D721Med (cell line): ENCODE data around the gene ZP2.
"Not testable (repeated sequence)": the region's sequence is repeated elsewhere in the genome, so short reads cannot be mapped to it uniquely, and the experiment has no call there.

Source experiments
- DNase-seq: peaks from one replicate; pipeline ENCODE4 v3.0.0; 2011; ENCODE audit warnings: low spot score; ENCODE audit not compliant: insufficient read length
- FAIRE-seq: peaks from 2 replicates; lab custom pipeline; 2011; peaks lifted over from hg19 to GRCh38; lab: Jason Lieb, UNC
- TF ChIP-seq, protein P1 (sequence below): IDR thresholded peaks from 2 replicates; pipeline ENCODE4 v1.5.1; 2012; ENCODE audit warnings: mild to moderate bottlenecking, control low read depth; ENCODE audit not compliant: insufficient read depth; ENCODE audit errors: missing control alignments

Gene ZP2

DNA sequence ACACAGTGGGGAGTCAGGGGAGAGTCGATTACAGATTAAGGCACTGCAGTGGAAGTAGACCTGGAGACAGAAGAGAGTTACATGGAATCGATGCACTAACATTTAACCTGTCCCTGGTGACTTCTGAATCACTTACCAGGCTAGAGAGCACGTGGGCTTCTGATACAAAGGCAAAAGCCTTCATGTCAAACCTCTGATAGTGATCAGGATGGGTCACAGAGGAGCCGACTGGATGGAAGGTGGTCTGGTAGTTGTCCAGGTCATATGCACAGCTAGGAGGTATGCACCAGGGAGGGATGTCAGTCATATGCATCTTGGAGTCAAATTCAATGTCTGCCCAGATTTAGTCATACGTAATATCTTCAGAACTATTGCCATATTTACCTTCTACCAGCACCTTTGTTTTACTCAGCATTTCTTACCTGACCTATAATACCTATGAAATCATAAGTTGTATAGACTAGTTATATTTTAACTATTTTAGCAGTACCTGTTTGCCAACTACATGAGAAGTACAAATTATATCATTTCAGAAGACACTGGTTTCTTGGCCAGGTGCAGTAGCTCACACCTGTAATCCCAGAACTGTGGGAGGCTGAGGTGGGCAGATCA is 11.7 kb downstream of the ZP2 start:
- TF ChIP-seq, protein P1, sequence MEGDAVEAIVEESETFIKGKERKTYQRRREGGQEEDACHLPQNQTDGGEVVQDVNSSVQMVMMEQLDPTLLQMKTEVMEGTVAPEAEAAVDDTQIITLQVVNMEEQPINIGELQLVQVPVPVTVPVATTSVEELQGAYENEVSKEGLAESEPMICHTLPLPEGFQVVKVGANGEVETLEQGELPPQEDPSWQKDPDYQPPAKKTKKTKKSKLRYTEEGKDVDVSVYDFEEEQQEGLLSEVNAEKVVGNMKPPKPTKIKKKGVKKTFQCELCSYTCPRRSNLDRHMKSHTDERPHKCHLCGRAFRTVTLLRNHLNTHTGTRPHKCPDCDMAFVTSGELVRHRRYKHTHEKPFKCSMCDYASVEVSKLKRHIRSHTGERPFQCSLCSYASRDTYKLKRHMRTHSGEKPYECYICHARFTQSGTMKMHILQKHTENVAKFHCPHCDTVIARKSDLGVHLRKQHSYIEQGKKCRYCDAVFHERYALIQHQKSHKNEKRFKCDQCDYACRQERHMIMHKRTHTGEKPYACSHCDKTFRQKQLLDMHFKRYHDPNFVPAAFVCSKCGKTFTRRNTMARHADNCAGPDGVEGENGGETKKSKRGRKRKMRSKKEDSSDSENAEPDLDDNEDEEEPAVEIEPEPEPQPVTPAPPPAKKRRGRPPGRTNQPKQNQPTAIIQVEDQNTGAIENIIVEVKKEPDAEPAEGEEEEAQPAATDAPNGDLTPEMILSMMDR, result no peak
- no peak for FAIRE-seq
- DNase-seq, result no peak

DNA sequence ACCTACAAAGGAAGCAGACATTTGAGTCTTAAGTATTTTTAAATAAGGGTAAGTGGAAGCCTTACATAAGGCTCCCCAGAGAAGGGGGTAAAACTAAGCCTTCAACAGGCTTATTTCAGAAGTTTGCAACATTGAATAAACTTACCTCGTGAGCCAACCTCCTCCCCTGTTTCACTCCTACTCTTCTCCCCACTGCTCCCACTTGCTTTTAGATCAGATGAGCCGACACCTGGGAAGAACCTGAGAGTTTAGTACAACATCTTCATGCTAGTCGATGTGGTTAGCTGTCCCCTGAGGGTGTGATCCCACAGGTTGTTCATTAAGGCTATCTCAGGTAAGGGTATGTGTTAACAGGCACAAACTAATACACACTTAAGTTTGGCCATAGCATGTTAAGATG is 13.8 kb downstream of the ZP2 start:
- DNase-seq, result no peak
- TF ChIP-seq, protein P1, result no peak
- FAIRE-seq, result no peak

DNA sequence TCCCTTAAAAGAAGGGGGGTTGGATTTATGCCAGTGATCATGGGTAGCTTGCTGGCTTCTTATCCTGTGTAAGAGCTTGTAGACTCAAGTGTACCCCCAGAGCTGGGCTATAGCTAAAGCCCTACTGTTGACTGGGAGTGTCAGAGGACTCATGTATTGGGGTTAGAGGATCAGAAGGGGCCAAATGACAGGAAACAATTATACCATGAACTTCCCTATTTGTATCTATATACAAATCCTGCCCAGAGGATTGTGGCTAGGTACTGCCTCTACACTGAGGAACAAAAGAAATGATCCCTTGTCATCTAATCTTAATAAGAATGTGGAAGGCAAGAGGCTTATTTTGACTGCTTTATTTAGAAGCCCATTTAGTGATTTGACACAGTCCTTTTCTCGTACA is 14.3 kb downstream of the ZP2 start:
- DNase-seq, result no peak
- no peak for FAIRE-seq
- TF ChIP-seq, protein P1, result no peak

DNA sequence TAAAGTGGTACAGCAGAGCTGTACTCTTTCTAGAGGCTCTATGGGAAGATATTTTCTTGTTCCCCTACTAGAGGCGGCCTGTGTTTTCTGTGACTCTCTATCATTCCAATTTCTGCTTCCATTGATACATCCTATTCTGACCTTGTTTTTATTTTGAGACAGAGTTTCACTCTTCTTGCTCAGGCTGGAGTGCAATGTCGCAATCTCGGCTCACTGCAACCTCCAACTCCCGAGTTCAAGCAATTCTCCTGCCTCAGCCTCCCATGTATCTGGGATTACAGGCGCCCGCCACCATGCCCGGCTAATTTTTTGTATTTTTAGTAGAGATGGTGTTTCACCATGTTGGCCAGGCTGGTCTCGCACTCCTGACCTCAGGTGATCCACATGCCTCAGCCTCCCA is 16.0 kb downstream of the ZP2 start:
- DNase-seq, FAIRE-seq: not testable (repeated sequence)

DNA sequence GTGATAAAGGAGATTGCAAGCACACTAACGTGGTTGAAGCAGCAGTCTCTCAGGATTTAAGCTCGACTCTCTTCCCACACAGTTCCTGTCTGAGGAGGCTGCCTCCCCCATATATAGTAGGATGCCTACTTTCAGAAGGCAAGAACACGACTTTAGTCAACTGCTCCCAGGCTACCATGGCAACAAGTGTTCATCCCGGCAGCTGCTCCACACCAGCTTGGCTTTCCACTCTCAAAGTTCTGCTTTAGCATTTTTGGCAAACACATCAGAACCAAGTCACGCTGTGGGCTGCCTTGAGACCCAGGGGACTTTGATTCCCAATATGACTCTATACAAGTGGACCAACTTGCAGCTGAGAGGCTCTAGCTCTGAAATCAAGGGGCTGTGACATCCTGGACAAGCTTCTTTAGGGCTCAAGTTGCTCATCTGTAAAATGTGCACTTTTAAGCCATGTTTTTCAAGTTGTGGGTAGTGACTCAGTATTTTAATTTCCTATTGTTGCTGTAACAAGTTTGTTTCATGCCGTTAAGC is 16.5 kb downstream of the ZP2 start:
- TF ChIP-seq, protein P1, result no peak
- FAIRE-seq, result no peak
- no peak for DNase-seq

DNA sequence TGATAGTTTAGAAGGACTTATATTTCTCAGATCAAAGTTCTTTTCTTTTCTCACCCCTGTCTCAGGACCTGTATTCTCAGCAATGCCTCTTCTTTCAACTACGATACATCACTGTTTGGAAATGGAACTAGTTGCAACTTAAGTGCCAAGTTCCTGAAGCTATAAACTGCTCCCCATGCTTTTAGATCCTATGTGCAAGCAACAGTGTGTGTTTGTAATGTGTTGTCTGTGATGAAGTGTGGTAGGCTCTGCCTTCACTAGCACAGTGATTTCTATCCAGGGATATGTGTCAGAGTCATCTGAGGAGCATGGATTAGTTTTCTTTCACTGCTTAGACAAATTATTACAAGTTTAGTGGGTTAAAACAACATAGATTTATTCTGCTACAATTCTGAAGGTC is 18.4 kb downstream of the ZP2 start:
- TF ChIP-seq, protein P1, result no peak
- DNase-seq (no peak), FAIRE-seq (no peak)

DNA sequence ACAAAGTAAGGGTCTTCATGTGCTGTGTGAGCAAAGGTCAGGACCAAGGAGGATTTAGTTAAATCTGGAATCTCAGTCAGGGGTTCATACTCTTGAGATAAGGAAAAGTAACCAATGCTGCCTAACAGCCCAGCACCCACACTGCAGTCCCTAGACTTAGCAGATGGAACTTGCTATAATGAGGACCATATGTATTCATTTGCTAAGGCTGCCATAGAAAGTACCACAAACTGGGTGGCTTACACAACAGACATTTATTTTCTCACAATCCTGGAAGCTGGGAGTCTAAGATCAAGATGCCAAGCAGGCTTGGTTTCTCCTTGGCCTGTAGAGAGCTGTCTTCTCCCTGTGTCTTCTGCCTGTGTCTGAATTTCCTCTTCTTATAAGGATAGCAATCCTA is 20.8 kb downstream of the ZP2 start:
- DNase-seq (no peak), FAIRE-seq (no peak)
- TF ChIP-seq, protein P1, result no peak

DNA sequence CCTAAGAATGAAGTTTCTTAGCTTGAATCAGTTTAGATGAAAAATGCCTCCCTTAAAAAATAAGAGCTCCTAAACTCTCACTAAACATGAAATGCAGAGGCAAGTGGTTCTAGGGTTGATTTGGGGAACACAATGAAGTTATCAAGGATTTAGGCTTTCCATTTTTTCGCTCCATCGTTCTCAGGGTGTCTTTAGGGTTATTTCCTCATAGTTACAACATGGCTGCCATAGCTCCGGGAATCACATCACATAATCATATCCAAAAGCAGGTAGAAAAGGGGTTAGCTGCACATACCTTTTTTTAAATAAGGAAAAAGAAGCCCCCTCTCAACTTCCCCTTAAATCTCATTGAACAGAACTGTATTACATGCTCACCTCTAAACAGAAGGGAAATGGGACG is 21.4 kb downstream of the ZP2 start:
- FAIRE-seq, result no peak
- TF ChIP-seq, protein P1, result no peak
- DNase-seq, result no peak
